ENCODE results near the gene SLC6A4.

DNA sequence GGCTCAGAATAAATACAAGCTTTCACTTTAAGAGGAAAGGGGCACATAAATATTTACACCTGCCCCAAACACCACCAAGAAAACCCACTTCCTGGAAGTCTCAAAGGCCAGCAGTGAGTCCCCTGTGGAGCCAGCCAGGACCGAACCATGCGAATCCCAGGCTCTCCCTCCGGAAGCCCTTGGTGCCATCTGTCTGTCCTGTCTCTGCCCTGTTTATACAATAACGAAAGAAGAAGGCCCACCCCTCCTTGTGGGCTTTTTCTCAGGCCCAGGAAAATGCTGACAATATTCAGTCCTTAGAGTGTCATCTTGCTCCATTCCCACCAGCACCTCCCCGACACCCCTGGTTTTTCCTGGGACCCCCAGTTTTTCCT lies 3.6 kb upstream of the SLC6A4 start:
- TF ChIP-seq CTCF (IDR thresholded peaks at IDR 0.05), result no peak
- no peak for TF ChIP-seq POLR2A (IDR thresholded peaks at IDR 0.05)
